Right lobe of liver (tissue), 4 donors: ENCODE data around the gene SEZ6.

Experiments used
- POLR2A ChIP-seq: fragments of 450-650 bp; IDR thresholded peaks from one replicate; pipeline ENCODE4 v1.6.1; 2017; ENCODE audit warnings: antibody characterized with exemption, mild to moderate bottlenecking
- TF ChIP-seq, protein P1 (sequence below), 4 donors: fragments of 200-600 bp in 3 of 4; fragments of 450-650 bp in 1 of 4; IDR thresholded peaks; one replicate each; pipeline versions ENCODE4 v1.5.1 to v1.8.0; 2016 to 2022; ENCODE audit warnings: antibody characterized with exemption in 4 of 4, mild to moderate bottlenecking in 2 of 4
- donor health status: DM: no; HTN: no; CAD: no.
- donor health status: DM: no; HTN: no; CAD: no.
- donor health status: DM: no; HTN: yes; CAD: no.

DNA sequence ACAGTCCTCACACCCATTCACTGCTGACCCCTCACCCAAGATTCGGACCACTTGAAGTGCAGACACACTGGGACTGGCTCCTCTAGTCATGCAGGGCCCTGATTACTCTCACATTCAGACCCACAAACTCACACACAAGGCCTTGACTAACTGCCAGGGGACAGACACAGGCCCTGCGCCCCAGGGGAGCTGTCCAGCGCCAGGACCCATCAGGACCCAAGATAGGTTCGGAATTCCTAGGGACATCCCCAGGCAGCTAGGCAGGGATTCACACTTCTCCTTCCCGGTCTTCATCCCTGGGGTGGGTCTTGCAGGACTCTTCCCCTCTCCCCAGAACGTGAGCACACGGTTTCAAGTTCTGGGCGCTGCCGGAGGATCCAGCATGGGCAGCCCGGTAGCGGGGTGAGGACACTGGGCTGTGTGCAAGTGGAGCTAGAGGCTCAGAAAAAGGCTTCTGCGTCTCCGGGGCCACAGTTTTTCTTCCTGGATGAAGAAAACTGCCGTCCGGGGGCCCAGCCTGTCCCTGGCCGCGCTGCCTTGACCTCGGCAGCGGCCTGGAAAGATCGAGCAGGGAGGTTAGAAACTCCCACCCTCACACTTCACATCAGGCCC, 1.6 kb downstream of the SEZ6 start:
- TF ChIP-seq, protein P1, sequence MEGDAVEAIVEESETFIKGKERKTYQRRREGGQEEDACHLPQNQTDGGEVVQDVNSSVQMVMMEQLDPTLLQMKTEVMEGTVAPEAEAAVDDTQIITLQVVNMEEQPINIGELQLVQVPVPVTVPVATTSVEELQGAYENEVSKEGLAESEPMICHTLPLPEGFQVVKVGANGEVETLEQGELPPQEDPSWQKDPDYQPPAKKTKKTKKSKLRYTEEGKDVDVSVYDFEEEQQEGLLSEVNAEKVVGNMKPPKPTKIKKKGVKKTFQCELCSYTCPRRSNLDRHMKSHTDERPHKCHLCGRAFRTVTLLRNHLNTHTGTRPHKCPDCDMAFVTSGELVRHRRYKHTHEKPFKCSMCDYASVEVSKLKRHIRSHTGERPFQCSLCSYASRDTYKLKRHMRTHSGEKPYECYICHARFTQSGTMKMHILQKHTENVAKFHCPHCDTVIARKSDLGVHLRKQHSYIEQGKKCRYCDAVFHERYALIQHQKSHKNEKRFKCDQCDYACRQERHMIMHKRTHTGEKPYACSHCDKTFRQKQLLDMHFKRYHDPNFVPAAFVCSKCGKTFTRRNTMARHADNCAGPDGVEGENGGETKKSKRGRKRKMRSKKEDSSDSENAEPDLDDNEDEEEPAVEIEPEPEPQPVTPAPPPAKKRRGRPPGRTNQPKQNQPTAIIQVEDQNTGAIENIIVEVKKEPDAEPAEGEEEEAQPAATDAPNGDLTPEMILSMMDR (IDR thresholded peaks at IDR 0.05) = no peak
- TF ChIP-seq POLR2A = no peak
